GM04504 (cell line): ENCODE data around the gene TOR4A.
A peak's percentile ranks its signal among the peaks of the same experiment; 100 is the strongest.
"Not testable (repeated sequence)": the region's sequence is repeated elsewhere in the genome, so short reads cannot be mapped to it uniquely, and the experiment has no call there.

ENCODE experiments used
- DNase-seq: peaks from one replicate; pipeline ENCODE4 v3.0.0-alpha.2; 2012; ENCODE audit warnings: low read depth

TOR4A gene

GRCh38 chr9:137237759-137238726 is 39.5 kb upstream of the TOR4A start:
- no peak for DNase-seq

DNA sequence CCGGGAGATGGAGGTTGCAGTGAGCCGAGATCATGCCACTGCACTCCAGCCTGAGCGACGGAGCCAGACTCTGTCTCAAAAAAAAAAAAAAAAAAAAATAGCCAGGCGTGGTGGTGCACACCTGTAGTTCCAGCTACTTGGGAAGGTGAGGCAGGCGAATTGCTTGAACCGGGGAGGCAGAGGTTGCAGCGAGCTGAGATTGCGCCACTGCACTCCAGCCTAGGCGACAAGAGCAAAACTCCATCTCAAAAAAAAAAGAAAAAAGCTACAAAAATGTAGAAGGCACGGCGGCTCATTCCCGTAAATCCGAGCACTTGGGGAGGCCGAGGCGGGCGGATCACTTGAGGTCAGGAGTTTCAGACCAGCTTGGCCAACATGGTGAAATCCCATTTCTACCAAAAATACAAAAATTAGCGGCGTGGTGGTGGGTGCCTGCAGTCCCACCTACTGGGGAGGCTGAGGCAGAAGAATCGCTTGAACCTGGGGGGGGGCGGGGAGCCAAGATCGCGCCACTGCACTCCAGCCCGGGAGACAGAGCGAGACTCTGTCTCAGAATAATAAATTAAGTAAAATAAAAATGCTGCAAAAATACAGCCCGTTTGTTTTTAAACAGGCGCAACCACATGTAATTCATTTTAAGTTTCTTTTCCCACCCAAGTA is 37.9 kb upstream of the TOR4A start:
- not testable (repeated sequence) for DNase-seq

DNA sequence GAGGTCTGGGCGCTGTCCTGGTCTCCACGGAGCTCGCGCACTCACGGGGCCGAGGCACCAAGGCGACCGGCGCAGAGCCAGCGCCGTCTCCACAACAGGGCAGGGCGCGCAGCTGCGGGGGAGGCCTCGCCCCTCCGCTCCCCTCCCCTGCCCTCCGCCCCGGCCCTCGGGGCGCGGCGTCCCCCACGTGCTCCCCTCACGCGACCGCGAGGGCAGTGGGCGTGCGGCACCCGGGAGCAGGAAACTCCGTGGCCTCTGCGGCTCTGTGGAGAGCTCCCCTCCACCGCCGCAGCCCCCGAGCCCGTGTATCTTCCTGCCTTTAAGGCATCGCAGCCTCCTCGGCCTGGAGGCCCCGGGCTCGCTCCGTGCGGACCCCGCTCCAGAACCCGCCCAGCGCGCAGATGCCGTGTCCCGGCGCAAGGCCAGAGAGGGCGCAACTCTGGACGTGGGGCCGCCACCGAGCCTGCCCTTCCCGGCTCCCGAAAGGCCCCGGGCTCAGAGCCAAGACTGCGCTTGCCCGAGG is 37.1 kb upstream of the TOR4A start:
- DNase-seq = peak; percentile 67

GRCh38 chr9:137240841-137241489 is 36.6 kb upstream of the TOR4A start, which contains the start of gene TUBB4B:
TUBB4B (plus strand) TSS chr9:137241287; CDS start chr9:137241361, 74 bp downstream.
- DNase-seq = peak; percentile 100

DNA sequence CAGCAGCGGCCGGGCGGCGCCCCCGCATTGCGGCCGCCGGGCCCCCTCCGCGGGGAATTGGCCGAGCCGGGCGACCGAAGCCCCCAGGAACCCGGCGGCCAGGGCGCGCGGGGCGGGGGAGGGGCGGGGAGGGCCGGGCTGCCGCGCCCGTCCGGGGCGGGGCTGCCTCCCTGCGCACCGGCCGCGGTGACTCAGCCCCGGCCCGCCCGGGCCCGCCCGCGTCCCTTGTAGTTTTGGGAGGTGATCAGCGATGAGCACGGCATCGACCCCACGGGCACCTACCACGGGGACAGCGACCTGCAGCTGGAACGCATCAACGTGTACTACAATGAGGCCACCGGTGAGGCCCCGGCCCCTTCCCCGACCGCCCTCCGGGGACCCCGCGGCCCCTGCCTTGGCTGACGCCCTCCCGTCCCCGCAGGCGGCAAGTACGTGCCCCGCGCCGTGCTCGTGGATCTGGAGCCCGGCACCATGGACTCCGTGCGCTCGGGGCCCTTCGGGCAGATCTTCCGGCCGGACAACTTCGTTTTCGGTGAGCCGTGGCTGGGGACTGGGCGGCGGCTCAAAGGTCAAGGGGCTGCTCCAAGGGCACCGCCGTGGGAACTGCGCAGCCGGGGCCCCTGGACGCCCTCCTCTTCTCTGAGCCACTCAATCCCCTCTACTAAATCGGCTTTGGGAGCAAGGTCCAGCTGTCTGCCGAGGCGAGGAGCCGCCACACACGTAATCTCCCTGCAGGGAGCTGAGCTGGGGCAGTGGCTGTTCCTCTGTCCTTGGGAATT is 35.8 kb upstream of the TOR4A start:
- DNase-seq = no peak

GRCh38 chr9:137242269-137243203 is 35.0 kb upstream of the TOR4A start:
- DNase-seq = no peak

DNA sequence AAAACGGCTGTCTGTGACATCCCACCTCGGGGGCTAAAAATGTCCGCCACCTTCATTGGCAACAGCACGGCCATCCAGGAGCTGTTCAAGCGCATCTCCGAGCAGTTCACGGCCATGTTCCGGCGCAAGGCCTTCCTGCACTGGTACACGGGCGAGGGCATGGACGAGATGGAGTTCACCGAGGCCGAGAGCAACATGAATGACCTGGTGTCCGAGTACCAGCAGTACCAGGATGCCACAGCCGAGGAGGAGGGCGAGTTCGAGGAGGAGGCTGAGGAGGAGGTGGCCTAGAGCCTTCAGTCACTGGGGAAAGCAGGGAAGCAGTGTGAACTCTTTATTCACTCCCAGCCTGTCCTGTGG is 34.3 kb upstream of the TOR4A start:
- not testable (repeated sequence) for DNase-seq

DNA sequence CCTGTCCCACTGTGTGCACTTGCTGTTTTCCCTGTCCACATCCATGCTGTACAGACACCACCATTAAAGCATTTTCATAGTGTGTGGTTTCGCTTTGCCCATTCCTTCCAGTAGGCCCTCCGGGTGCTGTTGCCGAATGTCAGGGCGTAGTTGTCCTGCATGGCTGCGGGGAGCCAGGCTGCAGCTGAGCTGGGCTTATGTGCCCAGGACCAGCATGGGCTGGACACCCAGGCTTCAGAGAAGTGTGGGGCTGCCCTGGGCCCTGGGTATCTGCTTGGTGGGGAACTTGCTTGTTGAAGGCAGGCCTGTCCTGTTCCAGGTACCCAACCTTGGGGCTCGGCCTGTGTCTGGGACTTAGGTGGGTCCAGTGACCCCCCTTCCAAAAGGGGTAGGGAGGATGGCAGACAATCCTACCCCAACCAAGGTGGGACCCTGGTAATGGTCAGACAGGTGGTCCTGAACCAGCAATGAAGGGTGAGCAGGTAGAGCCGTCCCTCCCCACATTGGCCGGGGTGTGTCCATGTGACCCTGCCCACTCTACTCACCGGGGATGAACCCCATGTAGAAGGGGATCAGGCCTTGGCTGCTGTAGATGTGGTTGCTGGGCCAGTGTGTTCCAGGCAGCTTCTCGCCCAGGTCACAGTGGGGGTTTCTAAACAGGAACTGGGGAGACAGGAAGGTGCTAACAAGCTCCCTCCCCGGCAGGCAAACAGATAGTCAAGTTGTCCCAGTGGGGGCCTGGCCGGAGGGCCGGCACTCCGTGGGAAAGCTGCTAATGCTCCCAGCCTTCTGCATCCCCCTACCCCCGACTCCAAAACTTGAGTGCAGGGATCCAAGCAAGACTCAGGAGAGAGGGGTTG is 33.7 kb upstream of the TOR4A start:
- DNase-seq = no peak

- no peak for DNase-seq
These were observed 32.8 kb upstream of the TOR4A start for GRCh38 chr9:137244486-137245449.

GRCh38 chr9:137245450-137246421 is 31.8 kb upstream of the TOR4A start:
- no peak for DNase-seq

DNA sequence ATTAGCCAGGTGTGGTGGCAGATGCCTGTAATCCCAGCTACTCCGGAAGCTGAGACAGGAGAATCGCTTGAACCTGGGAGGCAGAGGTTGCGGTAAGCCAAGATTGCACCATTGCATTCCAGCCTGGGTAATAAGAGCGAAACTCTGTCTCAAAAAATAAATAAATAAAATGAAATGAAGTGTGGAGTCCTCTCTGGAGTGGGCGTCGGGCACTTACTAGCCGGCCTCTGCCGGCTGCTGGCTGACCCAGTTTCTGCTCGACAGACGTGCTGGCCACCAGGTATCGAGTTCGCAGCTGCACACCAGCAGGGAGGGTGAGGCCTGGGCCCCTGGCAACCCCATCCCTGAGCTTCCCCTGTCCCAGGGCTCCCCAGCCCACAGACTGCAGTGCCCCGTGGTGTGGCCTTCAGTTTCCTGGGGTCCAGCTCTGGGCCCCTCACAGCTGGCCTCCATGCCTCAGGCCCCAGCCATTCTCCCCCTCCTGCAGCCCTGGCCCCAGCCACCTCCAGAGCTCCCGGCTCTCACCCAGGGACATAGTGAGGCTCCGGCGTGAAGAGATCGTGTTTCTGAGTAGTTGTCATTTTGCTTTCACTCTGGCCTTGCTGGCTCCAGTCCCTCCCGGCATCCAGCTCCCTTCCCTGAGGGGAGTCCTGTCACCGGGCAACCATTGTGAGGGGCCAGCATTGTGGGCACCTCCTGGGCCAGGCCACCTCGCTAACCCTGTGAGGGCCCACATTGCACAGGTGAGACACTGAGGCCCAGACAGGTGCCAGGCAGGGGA is 30.2 kb upstream of the TOR4A start:
- no peak for DNase-seq

GRCh38 chr9:137247916-137248175 is 29.7 kb upstream of the TOR4A start:
- DNase-seq = no peak

DNA sequence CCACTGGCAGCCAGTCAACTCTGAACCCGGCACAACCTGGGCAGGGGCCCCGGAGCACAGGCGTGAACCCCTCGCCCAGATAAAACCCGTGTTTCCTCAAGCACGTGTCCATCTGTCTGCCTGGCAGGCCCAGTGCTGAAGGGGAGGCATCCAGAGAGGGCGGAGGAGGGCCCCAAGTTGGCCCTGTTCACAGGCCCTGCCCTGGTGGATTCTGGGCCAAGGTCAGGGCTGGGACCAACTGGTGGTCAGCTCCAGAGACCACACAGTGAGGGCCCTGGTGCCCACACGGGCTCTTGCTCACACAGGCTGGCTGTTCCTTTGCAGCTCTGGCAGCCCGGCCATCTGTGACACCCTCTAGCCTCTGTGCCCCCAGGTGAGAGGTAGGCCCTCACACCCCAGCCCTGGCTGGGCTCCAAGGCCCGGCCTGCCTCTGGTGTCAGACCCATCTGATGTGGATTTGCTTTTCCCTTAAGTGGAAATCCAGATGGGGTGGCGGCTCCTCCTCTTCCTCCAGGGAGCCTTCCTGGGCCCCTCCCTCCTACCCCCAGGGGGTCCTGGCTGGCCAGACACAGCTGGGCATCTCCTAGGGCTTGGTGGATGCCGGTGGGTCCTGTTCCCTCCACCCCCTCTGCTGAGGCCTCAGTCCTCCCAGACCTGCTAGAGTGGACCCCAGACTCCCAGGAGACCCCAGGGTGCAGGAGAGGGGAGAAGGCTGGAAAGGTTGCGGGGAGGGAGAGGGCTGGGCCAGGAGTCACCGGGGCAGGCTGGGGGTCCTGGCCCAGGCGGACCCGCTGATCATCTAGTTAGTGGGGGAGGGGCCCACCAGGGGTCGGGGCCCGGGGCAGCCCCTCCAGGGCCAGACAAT is 27.0 kb upstream of the TOR4A start:
- no peak for DNase-seq

DNA sequence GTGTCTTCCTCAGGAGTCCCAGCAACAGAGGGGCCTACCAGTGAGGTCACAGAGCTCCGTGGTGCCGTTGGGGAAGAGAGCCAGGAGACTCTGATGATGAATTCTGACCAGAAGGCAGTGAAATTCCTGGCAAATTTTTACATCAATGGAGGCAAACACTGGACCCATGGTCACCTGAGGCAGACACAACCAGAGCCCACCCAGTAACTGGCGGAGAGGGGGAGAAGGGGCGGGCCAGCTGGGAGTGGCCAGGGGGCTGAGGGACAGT is 26.4 kb upstream of the TOR4A start, which contains the start of gene STPG3:
Gene STPG3 (plus strand): TSS at position 93 of the 268 bp plus-strand sequence. CDS start 1 bp downstream, at position 94.
- no peak for DNase-seq

- no peak for DNase-seq
These were observed 25.8 kb upstream of the TOR4A start for GRCh38 chr9:137251490-137252268.
